SH-SY5Y (cell line): Measurements from ENCODE around the gene SLC6A2.

Experiments used
- GATA2 ChIP-seq: IDR thresholded peaks from 2 replicates; pipeline ENCODE4 v1.6.1; 2011; ENCODE audit warnings: mild to moderate bottlenecking, low read depth, low read length
- GATA3 ChIP-seq: IDR thresholded peaks from 2 replicates; pipeline ENCODE4 v1.6.1; 2011; ENCODE audit warnings: low read depth, mild to moderate bottlenecking, low read length, moderate library complexity

GRCh38 chr16:55655381-55655896 lies 349 bp upstream of the SLC6A2 start:
- TF ChIP-seq GATA2 (no peak), GATA3 (no peak)
